ENCODE measurements around the gene YY1. TPM values are rescaled to one million over a fixed set of nuclear protein-coding genes. Genes with fewer than 3 reads are reported as not detected.
A peak's percentile ranks its signal among the peaks of the same experiment; 100 is the strongest.

YY1 gene
- total RNA-seq, 4 donors from 2014 or later = 50.0 to 67.4 (median 55.6) TPM

GRCh38 chr14:100332071-100332639 is 93.2 kb downstream of the YY1 start:
- DNase-seq = no peak
- H3K36me3 ChIP-seq = peaks cover 7 to 11% of the 10 kb centered on the region in 2 donors
- intact Hi-C loops (cut with DNase I) = no loop called here
- H3K4me3 ChIP-seq (replicated peaks in 1 of 3) = no peak overlapping the region
- TF ChIP-seq POLR2A (IDR thresholded peaks at IDR 0.05) (no peak), CTCF (IDR thresholded peaks at IDR 0.05) (no peak)
- peaks cover 0 to 7% of the 10 kb centered on the region in 2 donors for H3K4me1 ChIP-seq
- no peaks in the 10 kb centered on the region for H3K9me3 ChIP-seq
- H3K27ac ChIP-seq = no peak overlapping the region
- H3K27me3 ChIP-seq = no peaks in the 10 kb centered on the region
- WGBS, 2 donors = 82 to 86% methylated on average over 7 to 10 of the region's 11 CpGs

MicroRNAs encoded within 50 kb of the gene (microRNA counts, 767-probe panel; counts per million panel counts)
- 2,413 to 3,933 counts per million in 2 donors for microRNA hsa-miR-345-5p

Small RNA genes within 50 kb of the gene (microRNA-seq; reads per million reads assigned to microRNA genes)
- gene MIR345 = 606 reads per million, percentile 72 among the genes with 10 or more reads in this experiment
- not detected for gene MIR6764

Small RNA genes within 50 kb of the gene (small RNA-seq; reads per million reads assigned to genes)
- gene MIR345 = 5.1 reads per million, percentile 86 among the genes with 10 or more reads in this experiment
- gene RN7SL523P = not detected

Other genes starting within 250 kb of the YY1 start
- 10 to 100 TPM; 24.2 to 40.1 (median 29.8) TPM for gene EVL, start 173.7 kb upstream of the YY1 start, total RNA-seq
- 1 to 10 TPM in 3 of 4 donors, under 1 TPM in 1; 0.54 to 7.6 (median 3.6) TPM for gene DEGS2, start 79.5 kb upstream of the YY1 start, total RNA-seq
- 100 to 1,000 TPM; 354 to 606 (median 433) TPM for gene SLC25A29, start 67.3 kb downstream of the YY1 start, total RNA-seq
- gene SLC25A47, start 84.2 kb downstream of the YY1 start, total RNA-seq = not detected
- 10 to 100 TPM; 13.3 to 41.8 (median 29.6) TPM for gene WDR25, start 137.3 kb downstream of the YY1 start, total RNA-seq

All from thyroid gland (tissue), 4 donors.